ENCODE measurements around the gene SSRP1.

The SSRP1 gene

DNA sequence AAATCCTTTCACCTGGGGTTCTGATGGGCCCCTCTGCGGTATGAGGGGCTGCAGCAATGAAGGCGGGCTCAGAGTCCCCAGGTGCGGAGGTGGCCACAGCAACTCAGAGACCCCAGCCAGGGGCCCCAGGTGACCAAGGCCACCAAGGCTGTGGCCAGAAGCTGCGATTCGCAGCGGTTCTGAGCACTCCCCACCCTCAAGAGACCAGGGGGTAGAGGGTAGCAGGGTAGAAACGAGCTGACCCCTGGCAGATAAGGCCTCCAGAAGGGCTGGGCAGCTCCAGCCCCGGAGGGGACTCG, 11.9 kb downstream of the SSRP1 start:
- Histone ChIP-seq H3K27ac (ENCODE audit: extremely low read depth, low read depth, low read length) (peak overlapping the region; percentile 47; the same call in 1 of the 2 replicates), H3K9me3 (ENCODE audit: control insufficient read depth, insufficient read depth, low read depth, low read length) (no peaks in the 10 kb centered on the region), H3K4me3 (ENCODE audit: low read depth, low read length) (peak overlapping the region; percentile 68), H3K4me1 (ENCODE audit: control insufficient read depth, insufficient read depth, low read length) (peaks cover 7% of the 10 kb centered on the region), H3K36me3 (ENCODE audit: control insufficient read depth in 2 of 2, insufficient read depth in 1 of 2, low read length in 2 of 2) (peaks cover 6 to 49% of the 10 kb centered on the region in 2 experiments; a peak in 2 of 3 replicates)
- POLR2A ChIA-PET = interaction anchor here (0.9 to 6.5 kb wide), 4 partner anchors 11 to 22 kb away, joined by 3 to 95 read pairs (median 42); partner anchors contain the start of gene SSRP1
- CTCF ChIA-PET = interaction anchor here (0.6 kb wide), 1 partner anchor 47 kb away, joined by 3 read pairs; no protein-coding TSS in a partner anchor
- TF ChIP-seq ZNF558 (tag by site-specific recombination; IDR thresholded peaks at IDR 0.05) (no peak), ZIC2 (tag by site-specific recombination; IDR thresholded peaks at IDR 0.05) (no peak), MYNN (tag by site-specific recombination; IDR thresholded peaks at IDR 0.05; ENCODE audit: borderline replicate concordance) (no peak), ZNF785 (tag by site-specific recombination; IDR thresholded peaks at IDR 0.05) (no peak), ZNF138 (tag by site-specific recombination; IDR thresholded peaks at IDR 0.05; ENCODE audit: borderline replicate concordance) (no peak), ZNF140 (tag by site-specific recombination; IDR thresholded peaks at IDR 0.05) (no peak), ZNF555 (tag by site-specific recombination; conservative IDR thresholded peaks at IDR 0.05) (no peak), ZNF791 (tag by site-specific recombination; IDR thresholded peaks at IDR 0.05) (no peak), ZFHX2 (tag by site-specific recombination; conservative IDR thresholded peaks at IDR 0.05) (no peak), ZNF768 (tag by site-specific recombination; IDR thresholded peaks at IDR 0.05) (no peak), ZNF211 (tag by site-specific recombination; IDR thresholded peaks at IDR 0.05; ENCODE audit: low read depth) (no peak)
- TF ChIP-seq, protein P1, sequence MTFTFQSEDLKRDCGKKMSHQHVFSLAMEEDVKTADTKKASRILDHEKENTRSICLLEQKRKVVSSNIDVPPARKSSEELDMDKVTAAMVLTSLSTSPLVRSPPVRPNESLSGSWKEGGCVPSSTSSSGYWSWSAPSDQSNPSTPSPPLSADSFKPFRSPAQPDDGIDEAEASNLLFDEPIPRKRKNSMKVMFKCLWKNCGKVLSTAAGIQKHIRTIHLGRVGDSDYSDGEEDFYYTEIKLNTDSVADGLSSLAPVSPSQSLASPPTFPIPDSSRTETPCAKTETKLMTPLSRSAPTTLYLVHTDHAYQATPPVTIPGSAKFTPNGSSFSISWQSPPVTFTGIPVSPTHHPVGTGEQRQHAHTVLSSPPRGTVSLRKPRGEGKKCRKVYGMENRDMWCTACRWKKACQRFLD (tag by site-specific recombination; IDR thresholded peaks at IDR 0.05) = no peak
- TF ChIP-seq, protein P2, sequence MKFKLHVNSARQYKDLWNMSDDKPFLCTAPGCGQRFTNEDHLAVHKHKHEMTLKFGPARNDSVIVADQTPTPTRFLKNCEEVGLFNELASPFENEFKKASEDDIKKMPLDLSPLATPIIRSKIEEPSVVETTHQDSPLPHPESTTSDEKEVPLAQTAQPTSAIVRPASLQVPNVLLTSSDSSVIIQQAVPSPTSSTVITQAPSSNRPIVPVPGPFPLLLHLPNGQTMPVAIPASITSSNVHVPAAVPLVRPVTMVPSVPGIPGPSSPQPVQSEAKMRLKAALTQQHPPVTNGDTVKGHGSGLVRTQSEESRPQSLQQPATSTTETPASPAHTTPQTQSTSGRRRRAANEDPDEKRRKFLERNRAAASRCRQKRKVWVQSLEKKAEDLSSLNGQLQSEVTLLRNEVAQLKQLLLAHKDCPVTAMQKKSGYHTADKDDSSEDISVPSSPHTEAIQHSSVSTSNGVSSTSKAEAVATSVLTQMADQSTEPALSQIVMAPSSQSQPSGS (tag by site-specific recombination; IDR thresholded peaks at IDR 0.05; ENCODE audit: low read depth) = no peak
- TF ChIP-seq, protein P3, sequence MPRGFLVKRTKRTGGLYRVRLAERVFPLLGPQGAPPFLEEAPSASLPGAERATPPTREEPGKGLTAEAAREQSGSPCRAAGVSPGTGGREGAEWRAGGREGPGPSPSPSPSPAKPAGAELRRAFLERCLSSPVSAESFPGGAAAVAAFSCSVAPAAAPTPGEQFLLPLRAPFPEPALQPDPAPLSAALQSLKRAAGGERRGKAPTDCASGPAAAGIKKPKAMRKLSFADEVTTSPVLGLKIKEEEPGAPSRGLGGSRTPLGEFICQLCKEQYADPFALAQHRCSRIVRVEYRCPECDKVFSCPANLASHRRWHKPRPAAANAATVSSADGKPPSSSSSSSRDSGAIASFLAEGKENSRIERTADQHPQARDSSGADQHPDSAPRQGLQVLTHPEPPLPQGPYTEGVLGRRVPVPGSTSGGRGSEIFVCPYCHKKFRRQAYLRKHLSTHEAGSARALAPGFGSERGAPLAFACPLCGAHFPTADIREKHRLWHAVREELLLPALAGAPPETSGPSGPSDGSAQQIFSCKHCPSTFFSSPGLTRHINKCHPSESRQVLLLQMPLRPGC (tag by site-specific recombination; IDR thresholded peaks at IDR 0.05) = no peak

DNA sequence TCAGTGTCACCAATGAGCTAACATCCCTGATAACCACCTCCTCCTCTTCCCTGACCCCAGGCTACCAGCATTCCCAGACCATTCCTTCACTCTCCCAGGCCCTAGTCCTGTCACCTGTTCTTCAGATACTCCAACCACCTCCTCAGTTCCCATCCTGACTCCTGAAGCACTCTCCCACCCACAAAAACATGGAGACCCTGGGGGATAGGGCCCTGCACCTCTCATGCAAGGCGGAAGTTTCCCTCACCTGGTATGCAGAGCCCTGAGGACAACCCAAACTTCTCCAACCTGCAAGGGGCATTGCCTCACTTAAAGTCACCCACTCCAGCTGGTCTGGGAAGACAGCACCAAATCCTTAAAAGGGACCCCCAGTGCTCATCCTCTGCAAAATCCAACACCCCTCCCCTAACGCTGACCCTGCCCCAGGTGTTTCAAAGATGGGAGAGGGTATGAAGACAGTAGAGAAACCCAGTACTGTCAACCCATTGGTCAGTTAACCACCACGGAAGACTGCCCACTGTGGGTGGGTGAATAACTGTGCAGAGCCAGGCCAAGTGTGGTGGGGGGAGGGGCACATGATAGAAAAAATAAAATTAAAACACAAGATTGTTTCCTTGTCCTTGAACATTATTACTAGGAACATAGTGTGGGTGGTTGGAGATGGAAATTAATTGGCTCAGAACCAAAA, 12.4 kb downstream of the SSRP1 start:
- Histone ChIP-seq H3K4me3 (ENCODE audit: low read depth, low read length) (peak overlapping the region; percentile 68), H3K36me3 (ENCODE audit: control insufficient read depth in 2 of 2, insufficient read depth in 1 of 2, low read length in 2 of 2) (peaks cover 6 to 48% of the 10 kb centered on the region in 2 experiments; a peak in 2 of 3 replicates), H3K9me3 (ENCODE audit: control insufficient read depth, insufficient read depth, low read depth, low read length) (no peaks in the 10 kb centered on the region), H3K27ac (ENCODE audit: extremely low read depth, low read depth, low read length) (peak overlapping the region; percentile 3; the same call in 1 of the 2 replicates), H3K4me1 (ENCODE audit: control insufficient read depth, insufficient read depth, low read length) (peaks cover 7% of the 10 kb centered on the region)
- POLR2A ChIA-PET = interaction anchor here (0.9 to 6.5 kb wide), 4 partner anchors 11 to 23 kb away, joined by 3 to 95 read pairs (median 42); partner anchors contain the start of gene SSRP1
- CTCF ChIA-PET = interaction anchor here (0.6 to 2.0 kb wide), 3 partner anchors 11 to 46 kb away, joined by 3 to 7 read pairs (median 7); no protein-coding TSS in a partner anchor
- TF ChIP-seq SP2 (tag by site-specific recombination; IDR thresholded peaks at IDR 0.05) (peak; percentile 21; the same call in 1 of the 2 replicates), ZNF660 (tag by site-specific recombination; IDR thresholded peaks at IDR 0.05) (no peak), EGR2 (tag by site-specific recombination; IDR thresholded peaks at IDR 0.05; ENCODE audit: low read depth) (no peak), ZBTB48 (tag by site-specific recombination; IDR thresholded peaks at IDR 0.05) (no peak)
- TF ChIP-seq, protein P4, sequence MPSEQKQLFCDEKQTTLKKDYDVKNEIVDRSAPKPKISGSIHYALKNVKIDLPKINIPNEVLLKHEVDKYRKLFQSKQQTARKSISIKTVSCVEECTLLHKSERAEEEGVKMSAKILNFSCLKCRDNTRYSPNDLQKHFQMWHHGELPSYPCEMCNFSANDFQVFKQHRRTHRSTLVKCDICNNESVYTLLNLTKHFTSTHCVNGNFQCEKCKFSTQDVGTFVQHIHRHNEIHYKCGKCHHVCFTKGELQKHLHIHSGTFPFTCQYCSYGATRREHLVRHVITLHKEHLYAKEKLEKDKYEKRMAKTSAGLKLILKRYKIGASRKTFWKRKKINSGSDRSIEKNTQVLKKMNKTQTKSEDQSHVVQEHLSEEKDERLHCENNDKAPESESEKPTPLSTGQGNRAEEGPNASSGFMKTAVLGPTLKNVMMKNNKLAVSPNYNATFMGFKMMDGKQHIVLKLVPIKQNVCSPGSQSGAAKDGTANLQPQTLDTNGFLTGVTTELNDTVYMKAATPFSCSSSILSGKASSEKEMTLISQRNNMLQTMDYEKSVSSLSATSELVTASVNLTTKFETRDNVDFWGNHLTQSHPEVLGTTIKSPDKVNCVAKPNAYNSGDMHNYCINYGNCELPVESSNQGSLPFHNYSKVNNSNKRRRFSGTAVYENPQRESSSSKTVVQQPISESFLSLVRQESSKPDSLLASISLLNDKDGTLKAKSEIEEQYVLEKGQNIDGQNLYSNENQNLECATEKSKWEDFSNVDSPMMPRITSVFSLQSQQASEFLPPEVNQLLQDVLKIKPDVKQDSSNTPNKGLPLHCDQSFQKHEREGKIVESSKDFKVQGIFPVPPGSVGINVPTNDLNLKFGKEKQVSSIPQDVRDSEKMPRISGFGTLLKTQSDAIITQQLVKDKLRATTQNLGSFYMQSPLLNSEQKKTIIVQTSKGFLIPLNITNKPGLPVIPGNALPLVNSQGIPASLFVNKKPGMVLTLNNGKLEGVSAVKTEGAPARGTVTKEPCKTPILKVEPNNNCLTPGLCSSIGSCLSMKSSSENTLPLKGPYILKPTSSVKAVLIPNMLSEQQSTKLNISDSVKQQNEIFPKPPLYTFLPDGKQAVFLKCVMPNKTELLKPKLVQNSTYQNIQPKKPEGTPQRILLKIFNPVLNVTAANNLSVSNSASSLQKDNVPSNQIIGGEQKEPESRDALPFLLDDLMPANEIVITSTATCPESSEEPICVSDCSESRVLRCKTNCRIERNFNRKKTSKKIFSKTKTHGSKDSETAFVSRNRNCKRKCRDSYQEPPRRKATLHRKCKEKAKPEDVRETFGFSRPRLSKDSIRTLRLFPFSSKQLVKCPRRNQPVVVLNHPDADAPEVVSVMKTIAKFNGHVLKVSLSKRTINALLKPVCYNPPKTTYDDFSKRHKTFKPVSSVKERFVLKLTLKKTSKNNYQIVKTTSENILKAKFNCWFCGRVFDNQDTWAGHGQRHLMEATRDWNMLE (tag by site-specific recombination; conservative IDR thresholded peaks at IDR 0.05; ENCODE audit: low read depth) = no peak
- TF ChIP-seq, protein P5, sequence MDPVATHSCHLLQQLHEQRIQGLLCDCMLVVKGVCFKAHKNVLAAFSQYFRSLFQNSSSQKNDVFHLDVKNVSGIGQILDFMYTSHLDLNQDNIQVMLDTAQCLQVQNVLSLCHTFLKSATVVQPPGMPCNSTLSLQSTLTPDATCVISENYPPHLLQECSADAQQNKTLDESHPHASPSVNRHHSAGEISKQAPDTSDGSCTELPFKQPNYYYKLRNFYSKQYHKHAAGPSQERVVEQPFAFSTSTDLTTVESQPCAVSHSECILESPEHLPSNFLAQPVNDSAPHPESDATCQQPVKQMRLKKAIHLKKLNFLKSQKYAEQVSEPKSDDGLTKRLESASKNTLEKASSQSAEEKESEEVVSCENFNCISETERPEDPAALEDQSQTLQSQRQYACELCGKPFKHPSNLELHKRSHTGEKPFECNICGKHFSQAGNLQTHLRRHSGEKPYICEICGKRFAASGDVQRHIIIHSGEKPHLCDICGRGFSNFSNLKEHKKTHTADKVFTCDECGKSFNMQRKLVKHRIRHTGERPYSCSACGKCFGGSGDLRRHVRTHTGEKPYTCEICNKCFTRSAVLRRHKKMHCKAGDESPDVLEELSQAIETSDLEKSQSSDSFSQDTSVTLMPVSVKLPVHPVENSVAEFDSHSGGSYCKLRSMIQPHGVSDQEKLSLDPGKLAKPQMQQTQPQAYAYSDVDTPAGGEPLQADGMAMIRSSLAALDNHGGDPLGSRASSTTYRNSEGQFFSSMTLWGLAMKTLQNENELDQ (tag by site-specific recombination; IDR thresholded peaks at IDR 0.05; ENCODE audit: low read depth) = no peak
- TF ChIP-seq, protein P6, sequence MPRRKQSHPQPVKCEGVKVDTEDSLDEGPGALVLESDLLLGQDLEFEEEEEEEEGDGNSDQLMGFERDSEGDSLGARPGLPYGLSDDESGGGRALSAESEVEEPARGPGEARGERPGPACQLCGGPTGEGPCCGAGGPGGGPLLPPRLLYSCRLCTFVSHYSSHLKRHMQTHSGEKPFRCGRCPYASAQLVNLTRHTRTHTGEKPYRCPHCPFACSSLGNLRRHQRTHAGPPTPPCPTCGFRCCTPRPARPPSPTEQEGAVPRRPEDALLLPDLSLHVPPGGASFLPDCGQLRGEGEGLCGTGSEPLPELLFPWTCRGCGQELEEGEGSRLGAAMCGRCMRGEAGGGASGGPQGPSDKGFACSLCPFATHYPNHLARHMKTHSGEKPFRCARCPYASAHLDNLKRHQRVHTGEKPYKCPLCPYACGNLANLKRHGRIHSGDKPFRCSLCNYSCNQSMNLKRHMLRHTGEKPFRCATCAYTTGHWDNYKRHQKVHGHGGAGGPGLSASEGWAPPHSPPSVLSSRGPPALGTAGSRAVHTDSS (tag by site-specific recombination; IDR thresholded peaks at IDR 0.05) = no peak

Data from HEK293 (cell line).